Keratinocyte (primary cell): ENCODE results near the gene ZNF219.

Experiments used
- EZH2 ChIP-seq: IDR thresholded peaks from one replicate; pipeline ENCODE4 v1.6.1; 2012; ENCODE audit warnings: inconsistent platforms, mild to moderate bottlenecking, low read length, moderate library complexity
- TF ChIP-seq, protein P1 (sequence below), 3 experiments: IDR thresholded peaks in 1 of 3; conservative IDR thresholded peaks in 1 of 3; optimal IDR thresholded peaks in 1 of 3; 2 replicates in 2 of 3; 3 replicates in 1 of 3; pipeline versions ENCODE3 to v1.5.1; 2011; ENCODE audit warnings: low read length in 3 of 3, mild to moderate bottlenecking in 3 of 3, moderate library complexity in 2 of 3, control low read depth in 1 of 3, inconsistent platforms in 1 of 3; ENCODE audit not compliant: insufficient read depth in 2 of 3; ENCODE audit errors: extremely low read depth in 1 of 3

DNA sequence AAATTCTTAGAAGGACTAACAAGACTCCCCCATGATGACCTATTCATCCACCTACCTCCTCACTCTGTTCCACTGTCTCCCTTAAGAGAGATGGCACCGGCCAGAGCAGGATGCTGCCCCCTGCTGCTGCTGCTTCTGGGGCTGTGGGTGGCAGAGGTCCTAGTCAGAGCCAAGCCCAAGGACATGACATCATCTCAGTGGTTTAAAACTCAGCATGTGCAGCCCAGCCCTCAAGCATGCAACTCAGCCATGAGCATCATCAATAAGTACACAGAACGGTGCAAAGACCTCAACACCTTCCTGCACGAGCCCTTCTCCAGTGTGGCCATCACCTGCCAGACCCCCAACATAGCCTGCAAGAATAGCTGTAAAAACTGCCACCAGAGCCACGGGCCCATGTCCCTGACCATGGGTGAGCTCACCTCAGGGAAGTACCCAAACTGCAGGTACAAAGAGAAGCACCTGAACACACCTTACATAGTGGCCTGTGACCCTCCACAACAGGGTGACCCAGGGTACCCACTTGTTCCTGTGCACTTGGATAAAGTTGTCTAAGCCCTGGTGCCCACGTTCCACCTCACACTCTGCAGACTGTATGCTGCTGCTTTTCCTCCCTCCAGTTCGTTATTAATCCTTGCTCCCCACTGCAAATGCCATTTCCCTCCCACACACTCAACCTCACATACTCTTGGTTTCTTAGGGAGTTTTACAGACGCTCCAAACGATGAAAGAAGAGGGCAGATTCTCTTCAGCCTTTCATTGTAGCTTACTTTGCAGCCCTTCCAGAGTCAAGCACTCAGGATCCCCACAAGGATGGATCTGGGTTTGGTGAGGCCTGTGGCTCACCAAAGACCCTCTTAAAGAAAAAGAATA is 40.4 kb downstream of the ZNF219 start, which contains the start of gene RNASE8:
- TF ChIP-seq, protein P1, sequence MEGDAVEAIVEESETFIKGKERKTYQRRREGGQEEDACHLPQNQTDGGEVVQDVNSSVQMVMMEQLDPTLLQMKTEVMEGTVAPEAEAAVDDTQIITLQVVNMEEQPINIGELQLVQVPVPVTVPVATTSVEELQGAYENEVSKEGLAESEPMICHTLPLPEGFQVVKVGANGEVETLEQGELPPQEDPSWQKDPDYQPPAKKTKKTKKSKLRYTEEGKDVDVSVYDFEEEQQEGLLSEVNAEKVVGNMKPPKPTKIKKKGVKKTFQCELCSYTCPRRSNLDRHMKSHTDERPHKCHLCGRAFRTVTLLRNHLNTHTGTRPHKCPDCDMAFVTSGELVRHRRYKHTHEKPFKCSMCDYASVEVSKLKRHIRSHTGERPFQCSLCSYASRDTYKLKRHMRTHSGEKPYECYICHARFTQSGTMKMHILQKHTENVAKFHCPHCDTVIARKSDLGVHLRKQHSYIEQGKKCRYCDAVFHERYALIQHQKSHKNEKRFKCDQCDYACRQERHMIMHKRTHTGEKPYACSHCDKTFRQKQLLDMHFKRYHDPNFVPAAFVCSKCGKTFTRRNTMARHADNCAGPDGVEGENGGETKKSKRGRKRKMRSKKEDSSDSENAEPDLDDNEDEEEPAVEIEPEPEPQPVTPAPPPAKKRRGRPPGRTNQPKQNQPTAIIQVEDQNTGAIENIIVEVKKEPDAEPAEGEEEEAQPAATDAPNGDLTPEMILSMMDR (optimal IDR thresholded peaks at IDR 0.05 in 1 of 3, IDR thresholded peaks at IDR 0.05 in 1 of 3, conservative IDR thresholded peaks at IDR 0.05 in 1 of 3; ENCODE audit: extremely low read depth in 1 of 3, insufficient read depth in 2 of 3, low read length in 3 of 3) = no peak
- TF ChIP-seq EZH2 = no peak
